ENCODE results near the gene ROBO2. TPM values are rescaled to one million over a fixed set of nuclear protein-coding genes. Genes with fewer than 3 reads are reported as not detected.

The ROBO2 gene
- total RNA-seq, 1 donor from 2014 or later: 2.9 TPM

- H3K9me3 ChIP-seq: no peaks in the 10 kb centered on the region
- H3K36me3 ChIP-seq: no peaks in the 10 kb centered on the region
- no peak for DNase-seq (ENCODE audit: low spot score in 2 of 2)
- H3K27me3 ChIP-seq: no peaks in the 10 kb centered on the region
- intact Hi-C loops (cut with DNase I): no loop called here
- no peak overlapping the region for H3K27ac ChIP-seq
- H3K4me1 ChIP-seq: no peaks in the 10 kb centered on the region
- H3K4me3 ChIP-seq: no peak overlapping the region
- TF ChIP-seq CTCF (IDR thresholded peaks at IDR 0.05): no peak
Measured at GRCh38 chr3:77668376-77668775, 628.5 kb downstream of the ROBO2 start.

GRCh38 chr3:77672016-77672415, 632.1 kb downstream of the ROBO2 start:
- TF ChIP-seq CTCF (IDR thresholded peaks at IDR 0.05): no peak
- DNase-seq (ENCODE audit: low spot score in 2 of 2): no peak
- intact Hi-C loops (cut with DNase I): no loop called here

GRCh38 chr3:77682162-77682561, 642.3 kb downstream of the ROBO2 start:
- intact Hi-C loops (cut with DNase I): no loop called here
- TF ChIP-seq CTCF (IDR thresholded peaks at IDR 0.05): no peak
- DNase-seq (ENCODE audit: low spot score in 2 of 2): no peak
- Histone ChIP-seq H3K27ac (no peak overlapping the region), H3K36me3 (no peaks in the 10 kb centered on the region), H3K4me1 (no peaks in the 10 kb centered on the region), H3K4me3 (no peak overlapping the region), H3K9me3 (peaks cover 0 to 12% of the 10 kb centered on the region in 2 donors), H3K27me3 (no peaks in the 10 kb centered on the region)

More at GRCh38 chr3:77672016-77672415, 632.1 kb downstream of the ROBO2 start:
- Histone ChIP-seq H3K4me1 (no peaks in the 10 kb centered on the region), H3K9me3 (no peaks in the 10 kb centered on the region), H3K4me3 (no peak overlapping the region), H3K36me3 (no peaks in the 10 kb centered on the region), H3K27ac (no peak overlapping the region), H3K27me3 (no peaks in the 10 kb centered on the region)

GRCh38 chr3:77684115-77684514, 644.2 kb downstream of the ROBO2 start:
- no peaks in the 10 kb centered on the region for H3K36me3 ChIP-seq
- H3K9me3 ChIP-seq: peaks cover 0 to 12% of the 10 kb centered on the region in 2 donors
- H3K27ac ChIP-seq: no peak overlapping the region
- no peaks in the 10 kb centered on the region for H3K4me1 ChIP-seq
- H3K4me3 ChIP-seq: no peak overlapping the region
- no peaks in the 10 kb centered on the region for H3K27me3 ChIP-seq
- TF ChIP-seq CTCF (IDR thresholded peaks at IDR 0.05): no peak
- no peak for DNase-seq (ENCODE audit: low spot score in 2 of 2)
- intact Hi-C loops (cut with DNase I): no loop called here

GRCh38 chr3:77685713-77686112, 645.8 kb downstream of the ROBO2 start:
- TF ChIP-seq CTCF (IDR thresholded peaks at IDR 0.05): no peak
- intact Hi-C loops (cut with DNase I): no loop called here

GRCh38 chr3:77686560-77686959, 646.7 kb downstream of the ROBO2 start:
- no peaks in the 10 kb centered on the region for H3K4me1 ChIP-seq
- TF ChIP-seq CTCF (IDR thresholded peaks at IDR 0.05): no peak
- no peaks in the 10 kb centered on the region for H3K27me3 ChIP-seq
- no peak overlapping the region for H3K27ac ChIP-seq
- no peak for DNase-seq (ENCODE audit: low spot score in 2 of 2)
- peaks cover 0 to 12% of the 10 kb centered on the region in 2 donors for H3K9me3 ChIP-seq
- intact Hi-C loops (cut with DNase I): no loop called here
- H3K36me3 ChIP-seq: no peaks in the 10 kb centered on the region
- no peak overlapping the region for H3K4me3 ChIP-seq

More at GRCh38 chr3:77685713-77686112, 645.8 kb downstream of the ROBO2 start:
- DNase-seq (ENCODE audit: low spot score in 2 of 2): no peak
- H3K4me3 ChIP-seq: no peak overlapping the region
- no peak overlapping the region for H3K27ac ChIP-seq
- H3K9me3 ChIP-seq: peaks cover 0 to 12% of the 10 kb centered on the region in 2 donors
- H3K4me1 ChIP-seq: no peaks in the 10 kb centered on the region
- H3K36me3 ChIP-seq: no peaks in the 10 kb centered on the region
- H3K27me3 ChIP-seq: no peaks in the 10 kb centered on the region

Measured in ascending aorta (tissue), 2 donors.